OCI-LY1 (cell line): ENCODE measurements around the gene CNGA1.

Source experiments
- H2AFZ ChIP-seq: fragments of 200-600 bp; sonication (generic), shearing (Covaris generic); 2 replicates; pipeline ENCODE4 v1.6.0; 2014; ENCODE audit warnings: antibody characterized with exemption, mild to moderate bottlenecking, low read length
- H3F3A ChIP-seq: fragments of 200-600 bp; sonication (generic), shearing (Covaris generic); 2 replicates; pipeline ENCODE4 v1.6.0; 2014; ENCODE audit warnings: mild to moderate bottlenecking, antibody characterized with exemption, low read length, moderate library complexity; ENCODE audit not compliant: insufficient read depth
- H3K27ac ChIP-seq: fragments of 200-600 bp; sonication (generic); 2 replicates; pipeline ENCODE4 v1.5.1; 2014; ENCODE audit warnings: low read length, mixed run types, mild to moderate bottlenecking, low read depth; ENCODE audit not compliant: poor library complexity, severe bottlenecking
- H3K27me3 ChIP-seq: fragments of 200-600 bp; sonication (generic); 2 replicates; pipeline ENCODE4 v1.6.0; 2014; ENCODE audit warnings: antibody characterized with exemption, mild to moderate bottlenecking, low read length, moderate library complexity; ENCODE audit not compliant: insufficient read depth
- H3K36me3 ChIP-seq: fragments of 200-600 bp; sonication (generic); 2 replicates; pipeline ENCODE4 v1.6.1; 2014; ENCODE audit warnings: mild to moderate bottlenecking, antibody characterized with exemption, low read length, moderate library complexity, mixed read lengths; ENCODE audit not compliant: insufficient read depth
- H3K4me1 ChIP-seq: fragments of 200-600 bp; sonication (generic); 2 replicates; pipeline ENCODE4 v1.5.1; 2014; ENCODE audit warnings: mild to moderate bottlenecking, low read length, moderate library complexity; ENCODE audit not compliant: insufficient read depth, severe bottlenecking
- H3K4me2 ChIP-seq: fragments of 200-600 bp; sonication (generic), shearing (Covaris generic); 2 replicates; pipeline ENCODE4 v1.6.1; 2014; ENCODE audit warnings: low read length
- H3K4me3 ChIP-seq: fragments of 200-600 bp; sonication (generic); 2 replicates; pipeline ENCODE4 v1.5.1; 2014; ENCODE audit warnings: low read length, low read depth, mild to moderate bottlenecking, mixed read lengths; ENCODE audit not compliant: poor library complexity, severe bottlenecking
- H3K79me2 ChIP-seq: fragments of 200-600 bp; shearing (Covaris generic); 2 replicates; pipeline ENCODE4 v1.6.1; 2016; ENCODE audit warnings: mixed run types, low read length, mixed read lengths; ENCODE audit not compliant: insufficient read depth
- H3K9ac ChIP-seq: fragments of 200-600 bp; sonication (generic), shearing (Covaris generic); 2 replicates; pipeline ENCODE4 v1.6.1; 2014; ENCODE audit warnings: mild to moderate bottlenecking, low read length, mixed read lengths
- H3K9me2 ChIP-seq: fragments of 200-600 bp; sonication (generic), shearing (Covaris generic); 2 replicates; pipeline ENCODE4 v1.6.1; 2014; ENCODE audit warnings: low read depth, mild to moderate bottlenecking, low read length, mixed read lengths
- H3K9me3 ChIP-seq: fragments of 200-600 bp; shearing (Covaris generic); 2 replicates; pipeline ENCODE4 v1.6.1; 2014; ENCODE audit warnings: low read length, mixed read lengths
- H4K20me1 ChIP-seq: fragments of 200-600 bp; sonication (generic), shearing (Covaris generic); 2 replicates; pipeline ENCODE4 v1.6.0; 2016; ENCODE audit warnings: mild to moderate bottlenecking, low read length; ENCODE audit not compliant: insufficient read depth
- EZH2 ChIP-seq: fragments of 200-600 bp; sonication (generic), shearing (Covaris generic); IDR thresholded peaks from 2 replicates; pipeline ENCODE4 v1.8.0; 2017; ENCODE audit warnings: borderline replicate concordance, mixed run types, mild to moderate bottlenecking, antibody characterized with exemption, low read length, moderate library complexity, mixed read lengths
- TF ChIP-seq, protein P1 (sequence below): fragments of 200-600 bp; sonication (generic), shearing (Covaris generic); IDR thresholded peaks from 2 replicates; pipeline ENCODE4 v1.5.1; 2017; ENCODE audit warnings: mild to moderate bottlenecking, antibody characterized with exemption, low read length, moderate library complexity, mixed read lengths

The CNGA1 gene

DNA sequence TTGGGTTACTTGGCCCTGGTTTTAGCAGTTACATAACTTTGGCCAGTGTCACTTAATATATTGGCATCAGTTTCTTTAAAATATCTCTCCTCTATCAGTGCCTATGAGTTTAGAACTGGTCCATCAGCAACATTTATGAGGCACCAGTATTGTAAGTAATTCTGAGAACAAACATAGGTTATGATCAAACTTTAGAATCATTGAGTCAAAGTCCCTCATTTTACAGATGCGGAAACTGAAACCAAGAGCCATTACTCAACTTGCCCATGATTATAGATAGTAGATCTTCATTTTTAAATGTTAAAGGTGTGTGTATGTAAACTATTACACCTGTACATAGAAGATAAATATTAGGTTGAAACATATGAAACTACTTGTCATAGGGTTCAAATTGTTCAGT is 4.6 kb upstream of the CNGA1 start:
- Histone ChIP-seq H3K4me1 (peaks cover 11% of the 10 kb centered on the region), H3K4me2 (no peak overlapping the region), H3K27me3 (no peaks in the 10 kb centered on the region), H3K27ac (no peak overlapping the region), H3F3A (no peaks in the 10 kb centered on the region), H3K4me3 (no peak overlapping the region), H2AFZ (no peak overlapping the region), H3K9ac (no peak overlapping the region), H3K36me3 (no peaks in the 10 kb centered on the region), H4K20me1 (no peaks in the 10 kb centered on the region), H3K9me3 (no peaks in the 10 kb centered on the region), H3K79me2 (no peaks in the 10 kb centered on the region), H3K9me2 (no peaks in the 10 kb centered on the region)
- TF ChIP-seq, protein P1, sequence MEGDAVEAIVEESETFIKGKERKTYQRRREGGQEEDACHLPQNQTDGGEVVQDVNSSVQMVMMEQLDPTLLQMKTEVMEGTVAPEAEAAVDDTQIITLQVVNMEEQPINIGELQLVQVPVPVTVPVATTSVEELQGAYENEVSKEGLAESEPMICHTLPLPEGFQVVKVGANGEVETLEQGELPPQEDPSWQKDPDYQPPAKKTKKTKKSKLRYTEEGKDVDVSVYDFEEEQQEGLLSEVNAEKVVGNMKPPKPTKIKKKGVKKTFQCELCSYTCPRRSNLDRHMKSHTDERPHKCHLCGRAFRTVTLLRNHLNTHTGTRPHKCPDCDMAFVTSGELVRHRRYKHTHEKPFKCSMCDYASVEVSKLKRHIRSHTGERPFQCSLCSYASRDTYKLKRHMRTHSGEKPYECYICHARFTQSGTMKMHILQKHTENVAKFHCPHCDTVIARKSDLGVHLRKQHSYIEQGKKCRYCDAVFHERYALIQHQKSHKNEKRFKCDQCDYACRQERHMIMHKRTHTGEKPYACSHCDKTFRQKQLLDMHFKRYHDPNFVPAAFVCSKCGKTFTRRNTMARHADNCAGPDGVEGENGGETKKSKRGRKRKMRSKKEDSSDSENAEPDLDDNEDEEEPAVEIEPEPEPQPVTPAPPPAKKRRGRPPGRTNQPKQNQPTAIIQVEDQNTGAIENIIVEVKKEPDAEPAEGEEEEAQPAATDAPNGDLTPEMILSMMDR: no peak
- TF ChIP-seq EZH2: no peak

GRCh38 chr4:48018112-48018511 is 1.6 kb upstream of the CNGA1 start:
- H3K27me3 ChIP-seq: no peaks in the 10 kb centered on the region
- H3K4me3 ChIP-seq: no peak overlapping the region
- no peaks in the 10 kb centered on the region for H3K9me3 ChIP-seq
- H4K20me1 ChIP-seq: no peaks in the 10 kb centered on the region
- no peak overlapping the region for H3K27ac ChIP-seq
- no peaks in the 10 kb centered on the region for H3K36me3 ChIP-seq
- TF ChIP-seq EZH2: no peak
- TF ChIP-seq, protein P1: no peak
- H2AFZ ChIP-seq: no peak overlapping the region
- H3K9me2 ChIP-seq: no peaks in the 10 kb centered on the region
- peaks cover 16% of the 10 kb centered on the region for H3K4me1 ChIP-seq
- H3K9ac ChIP-seq: no peak overlapping the region
- H3K4me2 ChIP-seq: no peak overlapping the region
- no peaks in the 10 kb centered on the region for H3K79me2 ChIP-seq
- H3F3A ChIP-seq: no peaks in the 10 kb centered on the region

DNA sequence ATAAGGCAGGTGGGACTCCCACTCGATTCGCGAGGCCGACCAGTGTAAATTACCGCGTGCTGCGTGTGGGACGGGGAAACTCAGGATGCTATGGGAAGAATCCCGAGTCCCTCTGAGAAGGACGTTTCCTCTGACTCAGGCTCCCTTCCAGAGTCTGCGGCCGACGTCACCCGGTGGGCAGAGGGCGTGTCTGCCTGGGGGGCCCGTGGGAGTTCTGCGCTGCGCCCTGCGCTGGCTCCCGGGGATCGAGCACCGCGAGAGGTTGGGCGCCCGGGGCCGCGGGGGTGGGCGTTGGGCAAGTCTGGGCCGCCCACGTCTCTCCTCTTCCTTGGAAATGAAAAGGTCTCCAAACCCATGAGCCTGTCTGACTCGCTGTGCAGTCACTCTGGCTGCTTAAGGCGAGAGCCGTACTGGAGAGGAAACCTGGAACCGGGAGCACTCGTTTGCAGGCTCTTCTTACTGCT is 659 bp upstream of the CNGA1 start:
- Histone ChIP-seq H3K9me2 (no peaks in the 10 kb centered on the region), H3K79me2 (no peaks in the 10 kb centered on the region), H3F3A (no peaks in the 10 kb centered on the region), H3K27me3 (no peaks in the 10 kb centered on the region), H4K20me1 (no peaks in the 10 kb centered on the region), H3K4me1 (peaks cover 16% of the 10 kb centered on the region), H3K4me3 (peak overlapping the region; percentile 68), H3K36me3 (no peaks in the 10 kb centered on the region), H2AFZ (no peak overlapping the region), H3K9ac (peak overlapping the region; percentile 38; the same call in 1 of the 2 replicates), H3K27ac (no peak overlapping the region), H3K4me2 (peak overlapping the region; percentile 91), H3K9me3 (no peaks in the 10 kb centered on the region)
- TF ChIP-seq, protein P1: no peak
- no peak for TF ChIP-seq EZH2
